ENCODE measurements around the gene MAT2A.

Gene MAT2A

DNA sequence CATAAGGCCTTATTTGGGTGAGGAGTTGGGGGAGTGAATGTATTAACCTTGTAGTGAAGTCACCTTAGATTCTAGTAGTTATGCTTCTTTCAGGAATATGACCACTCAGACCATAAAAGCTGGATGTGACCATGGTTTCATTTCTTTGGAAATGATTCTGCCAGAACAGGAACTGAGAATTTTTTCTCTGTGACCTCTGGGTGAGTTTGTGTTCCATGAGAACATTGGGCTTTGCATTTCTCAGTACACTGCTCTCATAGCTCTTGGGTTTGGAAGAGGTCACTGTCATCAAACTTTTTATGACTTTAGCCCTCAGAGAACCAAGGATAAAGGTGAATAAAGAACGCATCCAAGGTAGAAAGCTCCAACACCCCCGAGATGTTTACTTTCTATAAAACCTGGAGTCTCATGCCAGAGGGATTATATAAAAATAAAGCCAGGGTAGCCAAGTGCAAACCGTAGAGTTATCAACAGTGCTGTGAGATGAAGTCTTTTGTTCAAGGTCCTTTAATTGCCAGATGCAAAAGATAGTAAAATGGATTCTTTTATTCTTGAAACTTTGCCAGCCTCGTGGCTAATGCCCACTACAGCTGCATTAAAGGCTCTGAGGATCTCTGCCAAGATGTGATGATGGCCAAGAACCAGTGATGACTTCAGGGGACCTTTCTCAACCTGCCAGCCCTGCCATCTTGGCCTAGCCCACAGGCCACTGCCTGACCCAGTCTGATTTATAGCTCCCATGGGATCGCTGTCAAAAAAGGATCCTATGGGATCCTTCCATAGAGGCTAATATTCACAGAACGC, 27.8 kb upstream of the MAT2A start:
- no peak overlapping the region for H3K4me3 ChIP-seq (ENCODE audit: control insufficient read depth, low read depth, low read length)
- DNase-seq (ENCODE audit: low read depth): no peak
- TF ChIP-seq, protein P1, sequence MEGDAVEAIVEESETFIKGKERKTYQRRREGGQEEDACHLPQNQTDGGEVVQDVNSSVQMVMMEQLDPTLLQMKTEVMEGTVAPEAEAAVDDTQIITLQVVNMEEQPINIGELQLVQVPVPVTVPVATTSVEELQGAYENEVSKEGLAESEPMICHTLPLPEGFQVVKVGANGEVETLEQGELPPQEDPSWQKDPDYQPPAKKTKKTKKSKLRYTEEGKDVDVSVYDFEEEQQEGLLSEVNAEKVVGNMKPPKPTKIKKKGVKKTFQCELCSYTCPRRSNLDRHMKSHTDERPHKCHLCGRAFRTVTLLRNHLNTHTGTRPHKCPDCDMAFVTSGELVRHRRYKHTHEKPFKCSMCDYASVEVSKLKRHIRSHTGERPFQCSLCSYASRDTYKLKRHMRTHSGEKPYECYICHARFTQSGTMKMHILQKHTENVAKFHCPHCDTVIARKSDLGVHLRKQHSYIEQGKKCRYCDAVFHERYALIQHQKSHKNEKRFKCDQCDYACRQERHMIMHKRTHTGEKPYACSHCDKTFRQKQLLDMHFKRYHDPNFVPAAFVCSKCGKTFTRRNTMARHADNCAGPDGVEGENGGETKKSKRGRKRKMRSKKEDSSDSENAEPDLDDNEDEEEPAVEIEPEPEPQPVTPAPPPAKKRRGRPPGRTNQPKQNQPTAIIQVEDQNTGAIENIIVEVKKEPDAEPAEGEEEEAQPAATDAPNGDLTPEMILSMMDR (IDR thresholded peaks at IDR 0.05; ENCODE audit: control insufficient read depth, insufficient read depth, low read depth, low read length, missing control alignments): no peak

GRCh38 chr2:85514323-85514722, 24.6 kb upstream of the MAT2A start:
- DNase-seq (ENCODE audit: low read depth): no peak
- no peak overlapping the region for H3K4me3 ChIP-seq (ENCODE audit: control insufficient read depth, low read depth, low read length)
- TF ChIP-seq, protein P1 (IDR thresholded peaks at IDR 0.05; ENCODE audit: control insufficient read depth, insufficient read depth, low read depth, low read length, missing control alignments): no peak

DNA sequence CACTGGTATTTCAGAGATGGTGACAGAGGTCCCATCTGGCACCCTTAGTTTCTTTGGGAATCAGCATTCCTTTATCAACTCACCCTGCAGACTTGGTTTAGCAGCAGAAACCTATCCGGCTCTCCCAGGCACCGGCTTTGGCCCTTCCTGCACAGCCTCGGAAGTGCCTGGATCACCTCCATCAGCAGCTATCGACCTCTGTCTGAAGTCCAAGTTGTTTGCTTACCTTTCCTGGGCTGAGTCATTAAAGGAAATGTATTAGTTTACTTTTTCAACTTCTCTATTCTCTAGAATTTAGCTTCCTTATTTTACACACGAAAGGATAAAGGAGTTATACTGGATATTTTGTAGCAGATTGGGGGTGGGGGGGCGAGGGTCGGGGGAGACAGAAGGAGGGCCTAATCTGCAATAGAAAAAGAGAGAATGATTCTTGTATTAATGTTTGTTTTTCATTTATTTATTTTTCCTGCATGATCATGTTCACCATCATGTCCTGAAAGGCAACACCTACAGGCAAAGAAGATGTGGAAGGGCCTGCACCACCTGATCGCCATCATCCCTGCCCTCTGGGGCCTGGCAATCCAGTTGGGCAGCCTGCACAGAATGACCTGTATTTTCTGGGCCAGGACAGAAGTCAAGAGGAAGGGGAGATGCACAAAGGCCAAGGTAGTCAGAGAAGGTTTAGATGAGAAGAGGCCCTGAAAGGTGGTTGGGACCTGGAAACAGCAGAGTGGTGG, 22.1 kb upstream of the MAT2A start:
- H3K4me3 ChIP-seq (ENCODE audit: control insufficient read depth, low read depth, low read length): no peak overlapping the region
- TF ChIP-seq, protein P1 (IDR thresholded peaks at IDR 0.05; ENCODE audit: control insufficient read depth, insufficient read depth, low read depth, low read length, missing control alignments): no peak
- no peak for DNase-seq (ENCODE audit: low read depth)

DNA sequence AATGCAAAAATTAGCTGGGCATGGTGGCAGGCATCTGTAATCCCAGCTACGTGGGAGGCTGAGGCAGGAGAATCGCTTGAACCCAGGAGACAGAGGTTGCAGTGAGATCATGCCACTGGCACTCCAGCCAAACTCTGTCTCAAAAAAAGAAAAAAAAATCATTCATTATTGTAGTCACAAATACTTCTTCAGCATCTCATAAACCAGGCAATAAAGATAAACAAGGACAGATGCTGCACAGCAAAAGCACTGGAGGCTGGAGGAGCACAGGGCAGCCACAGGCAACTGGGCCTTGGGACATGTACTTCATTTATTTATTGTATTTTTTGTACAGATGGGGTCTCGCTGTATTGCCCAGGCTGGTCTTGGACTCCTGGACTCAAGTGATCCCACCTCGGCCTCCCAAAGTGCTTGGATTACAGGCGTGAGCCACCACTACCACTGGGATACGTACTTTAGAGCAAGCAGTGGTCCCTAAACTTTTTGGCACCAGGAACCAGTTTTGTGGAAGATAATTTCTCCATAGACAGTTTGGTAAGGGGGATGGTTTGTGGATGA, 16.8 kb upstream of the MAT2A start:
- TF ChIP-seq, protein P1 (IDR thresholded peaks at IDR 0.05; ENCODE audit: control insufficient read depth, insufficient read depth, low read depth, low read length, missing control alignments): no peak
- H3K4me3 ChIP-seq (ENCODE audit: control insufficient read depth, low read depth, low read length): no peak overlapping the region
- no peak for DNase-seq (ENCODE audit: low read depth)

GRCh38 chr2:85523062-85523902, 15.7 kb upstream of the MAT2A start:
- no peak for DNase-seq (ENCODE audit: low read depth)
- H3K4me3 ChIP-seq (ENCODE audit: control insufficient read depth, low read depth, low read length): no peak overlapping the region
- TF ChIP-seq, protein P1 (IDR thresholded peaks at IDR 0.05; ENCODE audit: control insufficient read depth, insufficient read depth, low read depth, low read length, missing control alignments): no peak

- DNase-seq (ENCODE audit: low read depth): no peak
- no peak overlapping the region for H3K4me3 ChIP-seq (ENCODE audit: control insufficient read depth, low read depth, low read length)
- TF ChIP-seq, protein P1 (IDR thresholded peaks at IDR 0.05; ENCODE audit: control insufficient read depth, insufficient read depth, low read depth, low read length, missing control alignments): no peak
These were observed 15.0 kb upstream of the MAT2A start for GRCh38 chr2:85523903-85524335.

Data from AG09309 (cell line).